D341Med (cell line): Measurements from ENCODE around the gene FAM83D.
"Not testable (repeated sequence)": the region's sequence is repeated elsewhere in the genome, so short reads cannot be mapped to it uniquely, and the experiment has no call there.

Experiments
- DNase-seq: peaks from one replicate; pipeline ENCODE4 v3.0.0; 2012; ENCODE audit warnings: low spot score

The FAM83D gene

GRCh38 chr20:38935967-38936407, 9.8 kb downstream of the FAM83D start:
- DNase-seq = no peak

GRCh38 chr20:38937000-38937399, 10.8 kb downstream of the FAM83D start:
- DNase-seq = no peak

- DNase-seq = no peak
Measured at GRCh38 chr20:38937978-38938473, 11.8 kb downstream of the FAM83D start.

- DNase-seq = no peak
Measured at GRCh38 chr20:38939686-38940085, 13.5 kb downstream of the FAM83D start.

- DNase-seq = no peak
Measured at GRCh38 chr20:38940644-38941043, 14.4 kb downstream of the FAM83D start.

GRCh38 chr20:38941726-38942389, 15.6 kb downstream of the FAM83D start:
- DNase-seq = no peak

GRCh38 chr20:38945012-38945411, 18.8 kb downstream of the FAM83D start:
- DNase-seq = no peak

GRCh38 chr20:38946836-38947235, 20.6 kb downstream of the FAM83D start:
- no peak for DNase-seq

- no peak for DNase-seq
Measured at GRCh38 chr20:38947931-38948362, 21.7 kb downstream of the FAM83D start.

GRCh38 chr20:38950254-38950653, 24.0 kb downstream of the FAM83D start:
- DNase-seq = no peak

GRCh38 chr20:38951611-38952010, 25.4 kb downstream of the FAM83D start:
- DNase-seq = no peak

GRCh38 chr20:38952153-38952552, 25.9 kb downstream of the FAM83D start:
- no peak for DNase-seq

GRCh38 chr20:38953630-38954340, 27.6 kb downstream of the FAM83D start:
- no peak for DNase-seq

GRCh38 chr20:38957235-38957876, 31.1 kb downstream of the FAM83D start:
- no peak for DNase-seq

GRCh38 chr20:38957915-38958485, 31.8 kb downstream of the FAM83D start:
- DNase-seq = no peak

- not testable (repeated sequence) for DNase-seq
Measured at GRCh38 chr20:38960187-38960687, 34.0 kb downstream of the FAM83D start.

GRCh38 chr20:38961530-38962043, 35.4 kb downstream of the FAM83D start:
- no peak for DNase-seq

GRCh38 chr20:38962044-38962927, 36.1 kb downstream of the FAM83D start, which contains the start of gene DHX35:
Gene DHX35, plus strand, starts transcription at chr20:38962344. Its CDS starts 24 bp downstream, at chr20:38962368.
- peak; percentile 100 for DNase-seq

- no peak for DNase-seq
Measured at GRCh38 chr20:38962928-38963401, 36.7 kb downstream of the FAM83D start.

- no peak for DNase-seq
Measured at GRCh38 chr20:38963745-38964144, 37.5 kb downstream of the FAM83D start.

GRCh38 chr20:38965264-38965663, 39.0 kb downstream of the FAM83D start:
- no peak for DNase-seq
